DND-41 (cell line): ENCODE data around the gene RAB18.
"Not testable (repeated sequence)": the region's sequence is repeated elsewhere in the genome, so short reads cannot be mapped to it uniquely, and the experiment has no call there.

Source experiments
- EZH2 ChIP-seq: IDR thresholded peaks from 3 replicates; pipeline ENCODE4 v1.6.1; 2012; ENCODE audit warnings: borderline replicate concordance, low read depth, mild to moderate bottlenecking, moderate library complexity, low read length, inconsistent platforms; ENCODE audit not compliant: severe bottlenecking
- TF ChIP-seq, protein P1 (sequence below): IDR thresholded peaks from 2 replicates; pipeline ENCODE4 v1.5.1; 2012; ENCODE audit warnings: borderline replicate concordance, low read length, moderate library complexity, mild to moderate bottlenecking; ENCODE audit not compliant: poor library complexity, severe bottlenecking; ENCODE audit errors: extremely low read depth

DNA sequence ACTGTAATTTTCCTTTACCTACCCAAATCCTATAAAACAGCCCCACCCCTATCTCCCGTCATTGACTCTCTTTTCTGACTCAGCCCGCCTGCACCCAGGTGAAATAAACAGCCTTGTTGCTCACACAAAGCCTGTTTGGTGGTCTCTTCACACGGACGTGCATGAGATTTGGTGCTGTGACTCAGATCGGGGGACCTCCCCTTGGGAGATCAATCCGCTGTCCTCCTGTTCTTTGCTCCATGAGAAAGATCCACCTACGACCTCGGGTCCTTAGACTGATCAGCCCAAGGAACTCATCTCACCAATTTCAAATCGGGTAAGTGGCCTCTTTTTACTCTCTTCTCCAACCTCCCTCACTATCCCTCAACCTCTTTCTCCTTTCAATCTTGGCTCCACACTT is 38.5 kb upstream of the RAB18 start:
- TF ChIP-seq, protein P1, sequence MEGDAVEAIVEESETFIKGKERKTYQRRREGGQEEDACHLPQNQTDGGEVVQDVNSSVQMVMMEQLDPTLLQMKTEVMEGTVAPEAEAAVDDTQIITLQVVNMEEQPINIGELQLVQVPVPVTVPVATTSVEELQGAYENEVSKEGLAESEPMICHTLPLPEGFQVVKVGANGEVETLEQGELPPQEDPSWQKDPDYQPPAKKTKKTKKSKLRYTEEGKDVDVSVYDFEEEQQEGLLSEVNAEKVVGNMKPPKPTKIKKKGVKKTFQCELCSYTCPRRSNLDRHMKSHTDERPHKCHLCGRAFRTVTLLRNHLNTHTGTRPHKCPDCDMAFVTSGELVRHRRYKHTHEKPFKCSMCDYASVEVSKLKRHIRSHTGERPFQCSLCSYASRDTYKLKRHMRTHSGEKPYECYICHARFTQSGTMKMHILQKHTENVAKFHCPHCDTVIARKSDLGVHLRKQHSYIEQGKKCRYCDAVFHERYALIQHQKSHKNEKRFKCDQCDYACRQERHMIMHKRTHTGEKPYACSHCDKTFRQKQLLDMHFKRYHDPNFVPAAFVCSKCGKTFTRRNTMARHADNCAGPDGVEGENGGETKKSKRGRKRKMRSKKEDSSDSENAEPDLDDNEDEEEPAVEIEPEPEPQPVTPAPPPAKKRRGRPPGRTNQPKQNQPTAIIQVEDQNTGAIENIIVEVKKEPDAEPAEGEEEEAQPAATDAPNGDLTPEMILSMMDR: not testable (repeated sequence)
- TF ChIP-seq EZH2: not testable (repeated sequence)
